ENCODE data around the gene STPG2. TPM values are rescaled to one million over a fixed set of nuclear protein-coding genes. Genes with fewer than 3 reads are reported as not detected.

Gene STPG2
- total and polyA plus RNA-seq, 2 of the 8 experiments (the other 6 are each of a cell fraction or from before 2014, with no cell fraction given): 0.03 TPM; not detected in 1

DNA sequence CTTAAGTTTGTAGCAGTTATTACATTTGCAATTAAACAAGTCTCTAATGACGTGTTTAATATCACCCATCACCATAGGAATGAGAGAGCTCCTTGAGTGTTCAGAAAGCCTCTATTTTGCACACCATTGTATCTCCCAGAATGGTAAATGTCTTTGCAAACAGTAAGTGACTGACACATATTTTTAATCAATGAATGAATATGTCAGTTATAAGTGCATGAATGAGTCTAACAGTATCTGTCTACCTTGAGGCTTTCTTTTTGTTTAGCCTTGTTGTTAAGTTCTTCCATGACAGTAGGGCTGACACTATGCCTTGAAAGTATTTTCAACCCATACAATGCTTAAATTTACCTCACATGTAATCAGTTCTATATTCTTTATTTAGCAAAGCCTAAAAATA is 292.2 kb downstream of the STPG2 start:
- no peak overlapping the region for H3K4ac ChIP-seq (replicated peaks; ENCODE audit: insufficient read length, low read depth, low read length)

More for the DNA sequence above, 292.2 kb downstream of the STPG2 start:
- Histone ChIP-seq H3K4me2 (ENCODE audit: insufficient read depth in 1 of 2, low read depth in 2 of 2, low read length in 2 of 2) (no peak overlapping the region), H3K27me3 (replicated peaks in 1 of 4; ENCODE audit: control insufficient read depth in 3 of 4, extremely low read depth in 1 of 4, insufficient read depth in 3 of 4, low read length in 3 of 4) (no peaks in the 10 kb centered on the region), H2BK12ac (ENCODE audit: low read depth, low read length) (no peak overlapping the region), H3K18ac (ENCODE audit: extremely low read depth, low read length) (no peak overlapping the region), H3K56ac (replicated peaks; ENCODE audit: insufficient read length, low read depth, low read length) (no peak overlapping the region), H3K79me2 (ENCODE audit: control insufficient read depth in 1 of 2, insufficient read depth in 2 of 2, low read length in 2 of 2) (no peaks in the 10 kb centered on the region), H2AK5ac (ENCODE audit: low read depth, low read length) (no peak overlapping the region), H4K20me1 (replicated peaks in 1 of 2; ENCODE audit: control insufficient read depth in 1 of 2, insufficient read depth in 2 of 2, low read length in 2 of 2) (no peaks in the 10 kb centered on the region), H2AFZ (ENCODE audit: low read length) (no peak overlapping the region), H3K9ac (replicated peaks in 1 of 4; ENCODE audit: extremely low read depth in 1 of 4, low read depth in 3 of 4, low read length in 3 of 4) (no peak overlapping the region), H2BK15ac (ENCODE audit: low read length) (no peak overlapping the region), H2BK120ac (replicated peaks; ENCODE audit: low read depth, low read length) (no peak overlapping the region), H2BK5ac (ENCODE audit: low read depth, low read length) (no peak overlapping the region), H3K23ac (ENCODE audit: insufficient read length) (no peak overlapping the region), H2BK20ac (ENCODE audit: low read length) (no peak overlapping the region), H3K23me2 (ENCODE audit: low read depth, low read length) (no peaks in the 10 kb centered on the region), H3K36me3 (ENCODE audit: control insufficient read depth in 2 of 4, insufficient read depth in 4 of 4, low read length in 3 of 4) (no peaks in the 10 kb centered on the region), H4K8ac (ENCODE audit: extremely low read depth, insufficient read depth, low read length) (no peak overlapping the region), H3K79me1 (ENCODE audit: low read depth, low read length) (no peaks in the 10 kb centered on the region), H3K14ac (ENCODE audit: insufficient read length) (no peak overlapping the region), H3K27ac (ENCODE audit: low read depth, low read length) (no peak overlapping the region), H4K91ac (replicated peaks; ENCODE audit: insufficient read length, low read length) (no peak overlapping the region), H3K4me3 (ENCODE audit: extremely low read depth in 1 of 4, insufficient read depth in 2 of 4, low read depth in 3 of 4, low read length in 4 of 4) (no peak overlapping the region), H3K4me1 (replicated peaks in 1 of 4; ENCODE audit: control insufficient read depth in 3 of 4, insufficient read depth in 4 of 4, low read length in 3 of 4) (peaks cover 0 to 4% (median 0%) of the 10 kb centered on the region in 4 experiments; a peak in 1 of 7 replicates), H3K9me3 (ENCODE audit: insufficient read depth in 2 of 2, low read depth in 1 of 2, low read length in 1 of 2) (no peaks in the 10 kb centered on the region), H4K5ac (ENCODE audit: insufficient read length, low read depth, low read length) (no peak overlapping the region)
- no peak for FAIRE-seq
- WGBS, 2 experiments (ENCODE audit: extremely low coverage in 1 of 2, insufficient coverage in 1 of 2, insufficient read length in 1 of 2, insufficient replicate concordance in 2 of 2, low coverage in 1 of 2, low lambda C conversion rate in 2 of 2, missing lambda C conversion rate in 1 of 2): 79% methylated on average over 1 of the region's 1 CpG; no CpG with 5 or more reads in 1 of the 2 experiments
- TF ChIP-seq EP300 (IDR thresholded peaks at IDR 0.05; ENCODE audit: borderline replicate concordance in 1 of 2, low read depth in 2 of 2, low read length in 2 of 2) (no peak), RAD21 (IDR thresholded peaks at IDR 0.05 in 1 of 2, conservative IDR thresholded peaks at IDR 0.05 in 1 of 2; ENCODE audit: low read depth in 2 of 2, low read length in 2 of 2) (no peak), EZH2 (IDR thresholded peaks at IDR 0.05; ENCODE audit: low read depth, low read length, severe bottlenecking) (no peak), ASH2L (IDR thresholded peaks at IDR 0.05; ENCODE audit: low read length) (no peak), SAP30 (IDR thresholded peaks at IDR 0.05; ENCODE audit: insufficient read depth, insufficient replicate concordance, low read length) (no peak), BCL11A (IDR thresholded peaks at IDR 0.05; ENCODE audit: low read depth in 2 of 2, low read length in 2 of 2) (no peak), SIN3A (conservative IDR thresholded peaks at IDR 0.05 in 1 of 2, IDR thresholded peaks at IDR 0.05 in 1 of 2; ENCODE audit: low read depth in 1 of 2, low read length in 2 of 2) (no peak), CBX5 (IDR thresholded peaks at IDR 0.05; ENCODE audit: low read depth, low read length) (no peak)
- no peak for DNase-seq (ENCODE audit: low read depth in 1 of 2, low spot score in 2 of 2)
- ChIA-PET POLR2A (ENCODE audit: partially characterized antibody) (no interaction called here), CTCF (ENCODE audit: partially characterized antibody) (no interaction called here)

Data from H1 (cell line).